AML-193 (cell line): ENCODE measurements around the gene IGFBP6.
"Not testable (repeated sequence)": the region's sequence is repeated elsewhere in the genome, so short reads cannot be mapped to it uniquely, and the experiment has no call there.

Source experiments
- DNase-seq, 2 experiments: peaks; one replicate each; lab custom pipeline; 2025; lab: John Stamatoyannopoulos, UW

The IGFBP6 gene

DNA sequence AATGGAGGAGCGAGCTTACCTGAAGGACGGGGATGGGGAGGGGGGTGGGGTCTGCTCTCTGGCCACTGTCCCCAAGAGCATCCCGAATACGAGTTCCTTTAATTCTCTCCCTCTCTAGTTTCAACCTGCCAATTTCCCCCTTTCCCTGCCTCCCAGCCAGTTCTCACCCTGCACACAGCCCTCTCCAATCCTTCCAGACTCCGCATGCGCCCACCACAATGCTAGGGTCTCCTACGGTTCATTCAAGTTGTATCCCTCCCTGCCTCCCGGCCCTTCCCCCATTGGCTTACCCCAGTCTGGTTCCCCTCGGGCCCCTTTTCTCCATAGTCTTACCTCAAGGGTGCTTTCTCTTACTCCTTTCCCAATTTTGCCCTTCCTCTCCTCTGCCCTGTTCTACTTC is 708 bp upstream of the IGFBP6 start:
- DNase-seq: no peak

DNA sequence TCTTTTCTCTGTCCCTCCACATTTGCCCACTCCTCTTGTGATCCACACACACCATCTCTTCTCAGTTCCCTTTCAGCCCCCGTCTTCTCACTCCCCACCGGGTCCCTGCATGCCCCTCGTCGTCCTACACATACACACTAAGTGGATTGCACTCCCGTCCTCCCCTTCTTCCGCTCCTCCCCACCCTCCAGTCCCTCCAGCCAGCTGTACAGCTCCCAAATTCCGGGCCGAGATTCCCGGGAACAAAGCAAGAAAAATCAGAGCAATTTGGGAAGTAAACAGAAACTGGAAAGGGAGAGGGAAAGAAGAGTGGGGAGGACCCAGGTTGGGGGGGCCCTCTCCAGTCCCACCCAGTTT is 282 bp upstream of the IGFBP6 start:
- DNase-seq: no peak

DNA sequence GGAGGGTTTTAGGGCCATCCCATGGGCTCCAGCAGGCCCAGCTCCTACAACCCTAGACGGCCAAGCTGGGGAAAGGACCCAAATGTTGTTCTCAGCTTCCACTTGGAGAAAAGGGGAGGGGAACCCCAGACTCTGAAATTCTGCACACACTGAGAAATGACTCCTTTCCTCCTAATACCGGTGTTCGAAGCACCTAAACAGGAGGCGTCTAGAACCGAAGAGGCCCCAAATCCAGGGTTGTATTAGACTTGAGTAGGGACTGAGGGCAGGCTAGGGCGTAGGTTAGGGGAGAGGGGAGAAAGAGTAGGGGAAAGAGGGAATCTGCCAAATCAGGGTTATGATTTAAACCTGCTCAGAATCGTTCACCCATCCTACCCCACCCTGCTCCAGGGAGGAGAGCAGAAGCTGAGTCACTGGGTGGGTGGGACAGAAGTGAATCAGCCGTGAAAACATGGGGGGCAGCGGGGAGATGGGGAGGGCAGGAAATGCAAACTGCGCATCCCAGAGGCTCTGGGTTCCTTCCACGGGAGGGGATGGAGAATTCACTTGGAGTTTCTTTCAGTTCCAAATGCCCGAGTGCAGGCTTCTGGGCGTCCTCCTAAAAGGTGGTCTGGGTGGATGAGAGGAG is 1.0 kb downstream of the IGFBP6 start:
- no peak for DNase-seq

DNA sequence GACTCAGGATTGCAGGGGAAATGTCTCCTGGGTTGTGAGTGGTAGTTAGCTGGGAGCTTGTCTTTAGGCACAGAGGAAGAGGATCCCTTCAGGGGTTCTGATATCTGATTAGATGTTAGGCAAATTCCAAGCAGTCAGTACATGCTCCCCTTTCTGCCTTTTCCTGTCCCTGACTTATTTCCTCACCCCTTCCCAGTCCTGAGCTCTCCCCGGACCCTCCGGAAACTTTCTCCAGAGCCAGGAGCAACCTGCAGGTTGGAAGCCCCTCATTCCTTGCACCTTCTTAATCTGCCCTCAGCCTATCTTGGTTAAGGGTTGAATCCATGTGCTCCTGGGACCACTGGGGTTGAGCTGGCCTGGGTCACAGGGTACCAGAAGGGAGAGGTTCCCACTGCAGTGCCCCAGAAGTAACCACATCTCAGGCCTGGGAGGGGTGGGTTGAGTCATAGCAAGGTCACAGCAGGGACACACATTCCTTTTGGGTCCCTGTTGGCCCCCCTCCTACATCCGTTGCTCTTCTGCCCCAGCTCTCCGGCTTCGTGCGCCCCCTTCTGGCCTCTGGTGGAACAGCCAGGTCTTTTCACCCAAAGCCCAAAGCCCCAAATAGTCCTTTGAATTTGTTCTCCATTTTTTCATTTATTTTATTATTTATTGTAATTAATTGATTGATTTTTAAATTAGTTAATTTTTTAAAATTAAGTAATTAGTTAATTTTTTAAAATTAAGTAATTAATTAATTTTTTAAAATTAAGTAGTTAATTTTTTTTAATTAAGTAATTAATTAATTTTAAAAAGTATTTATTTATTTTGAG is 1.8 kb downstream of the IGFBP6 start:
- DNase-seq: peak; percentile 76 to 79

DNA sequence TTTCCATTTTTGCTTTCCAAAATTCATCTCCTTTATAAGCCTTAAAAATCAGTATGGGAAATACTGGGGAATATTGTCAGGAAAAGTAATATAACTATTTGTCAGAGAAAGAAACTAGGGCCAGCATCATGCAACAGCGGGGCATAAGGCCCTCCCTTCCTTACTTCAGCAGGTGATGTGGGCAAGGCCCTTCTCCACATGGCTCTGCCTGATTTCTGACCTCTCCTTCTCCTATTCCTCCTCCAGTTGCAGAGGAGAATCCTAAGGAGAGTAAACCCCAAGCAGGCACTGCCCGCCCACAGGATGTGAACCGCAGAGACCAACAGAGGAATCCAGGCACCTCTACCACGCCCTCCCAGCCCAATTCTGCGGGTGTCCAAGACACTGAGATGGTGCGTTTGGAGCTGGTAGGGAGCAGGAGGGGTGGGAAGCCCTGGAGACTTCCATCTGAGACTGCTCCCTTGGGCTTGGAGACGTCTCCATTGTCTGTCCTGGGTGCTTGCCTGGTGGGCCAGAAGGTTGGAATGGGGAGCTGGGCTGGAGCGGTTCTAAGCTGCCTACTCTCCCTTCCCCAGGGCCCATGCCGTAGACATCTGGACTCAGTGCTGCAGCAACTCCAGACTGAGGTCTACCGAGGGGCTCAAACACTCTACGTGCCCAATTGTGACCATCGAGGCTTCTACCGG is 3.1 kb downstream of the IGFBP6 start:
- no peak for DNase-seq

DNA sequence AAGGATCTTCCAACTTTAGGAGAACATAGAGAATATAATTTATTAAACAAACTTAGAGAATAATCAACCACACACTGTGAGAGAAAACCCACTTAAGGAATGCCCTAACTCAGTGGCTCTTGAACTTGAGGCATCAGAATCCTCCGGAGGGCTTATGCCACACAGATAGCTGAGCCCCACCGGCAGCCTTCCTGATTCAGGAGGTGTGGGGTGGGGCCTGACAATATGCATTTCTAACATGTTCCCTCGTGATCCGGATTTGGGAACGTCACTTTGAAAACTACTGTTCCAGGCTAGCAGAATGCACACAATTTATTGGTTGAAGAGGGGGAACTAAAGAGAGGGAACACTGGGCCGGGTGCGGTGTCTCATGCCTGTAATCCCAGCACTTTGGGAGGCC is 3.8 kb downstream of the IGFBP6 start:
- DNase-seq: no peak

DNA sequence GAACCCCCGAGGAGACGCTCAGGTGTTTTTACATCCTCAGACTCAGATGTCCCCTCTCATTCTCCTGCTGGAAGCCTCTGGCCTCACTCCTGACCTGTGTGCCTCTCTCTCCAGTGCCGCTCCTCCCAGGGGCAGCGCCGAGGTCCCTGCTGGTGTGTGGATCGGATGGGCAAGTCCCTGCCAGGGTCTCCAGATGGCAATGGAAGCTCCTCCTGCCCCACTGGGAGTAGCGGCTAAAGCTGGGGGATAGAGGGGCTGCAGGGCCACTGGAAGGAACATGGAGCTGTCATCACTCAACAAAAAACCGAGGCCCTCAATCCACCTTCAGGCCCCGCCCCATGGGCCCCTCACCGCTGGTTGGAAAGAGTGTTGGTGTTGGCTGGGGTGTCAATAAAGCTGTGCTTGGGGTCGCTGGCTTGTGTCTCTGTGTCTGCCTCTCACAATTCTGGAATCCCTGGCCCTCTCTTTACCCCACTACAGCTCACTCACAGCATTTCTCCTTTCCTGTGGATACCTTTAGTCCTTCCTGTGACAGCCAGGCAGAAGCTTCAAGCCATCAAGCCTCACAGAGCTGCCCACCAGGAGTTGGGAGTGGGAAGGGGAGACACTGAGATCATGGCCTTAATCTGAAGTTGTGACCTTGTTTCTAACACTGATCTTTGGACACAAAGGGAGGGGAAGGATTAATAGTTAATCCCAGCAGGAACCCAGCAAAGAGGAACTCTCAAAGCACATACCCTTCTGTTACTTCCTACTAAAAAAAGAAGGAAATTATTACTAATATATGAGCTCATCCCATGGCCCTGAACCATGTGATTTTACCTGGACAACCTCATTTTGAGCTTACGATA is 4.7 kb downstream of the IGFBP6 start:
- DNase-seq: peak; percentile 41 to 49

DNA sequence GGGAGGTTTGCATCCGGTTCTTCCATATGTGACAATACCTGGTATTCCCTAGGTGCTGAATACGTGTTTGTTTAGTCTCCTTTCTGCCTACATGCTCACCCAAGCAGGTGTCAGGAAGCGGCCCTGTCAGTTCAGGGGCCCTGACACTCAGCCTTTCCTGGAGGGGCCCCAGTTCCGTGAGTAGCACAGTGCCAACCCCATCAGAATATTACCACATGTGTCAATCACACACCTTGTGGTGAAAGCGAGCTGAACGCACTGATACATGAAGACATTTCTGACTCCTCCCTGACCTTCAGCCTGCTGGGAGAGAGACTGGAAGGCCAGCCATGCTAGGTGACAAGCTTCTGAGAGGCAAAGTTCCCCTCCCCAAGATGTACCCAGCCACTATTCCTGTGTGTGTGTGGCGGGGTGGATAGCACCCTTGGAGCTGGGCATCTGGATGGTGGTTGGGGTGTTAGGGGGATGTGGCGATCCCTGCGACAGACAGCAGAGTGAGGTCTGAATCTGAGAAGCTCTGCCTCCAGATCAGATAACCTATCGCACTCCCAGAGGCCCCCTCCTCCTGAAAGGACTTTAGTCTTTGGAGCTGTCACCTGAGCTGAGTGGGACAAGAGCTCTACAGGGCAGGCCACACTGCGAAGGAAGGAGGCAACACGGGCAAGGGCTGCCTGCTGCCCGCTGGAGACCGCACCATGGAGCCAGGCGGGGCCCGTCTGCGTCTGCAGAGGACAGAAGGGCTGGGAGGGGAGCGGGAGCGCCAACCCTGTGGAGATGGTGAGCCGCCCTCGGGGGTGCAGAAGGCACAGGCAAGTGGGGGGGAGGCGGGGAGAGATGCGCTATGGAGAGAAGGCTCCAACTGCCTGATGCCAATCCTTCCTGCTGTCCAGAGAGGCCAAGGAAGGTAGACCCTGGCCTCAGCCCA is 5.7 kb downstream of the IGFBP6 start, which contains the start of gene SOAT2:
Gene SOAT2 (plus strand): TSS at position 604 of the 925 bp plus-strand sequence. CDS start 92 bp downstream, at position 696.
- DNase-seq: no peak

DNA sequence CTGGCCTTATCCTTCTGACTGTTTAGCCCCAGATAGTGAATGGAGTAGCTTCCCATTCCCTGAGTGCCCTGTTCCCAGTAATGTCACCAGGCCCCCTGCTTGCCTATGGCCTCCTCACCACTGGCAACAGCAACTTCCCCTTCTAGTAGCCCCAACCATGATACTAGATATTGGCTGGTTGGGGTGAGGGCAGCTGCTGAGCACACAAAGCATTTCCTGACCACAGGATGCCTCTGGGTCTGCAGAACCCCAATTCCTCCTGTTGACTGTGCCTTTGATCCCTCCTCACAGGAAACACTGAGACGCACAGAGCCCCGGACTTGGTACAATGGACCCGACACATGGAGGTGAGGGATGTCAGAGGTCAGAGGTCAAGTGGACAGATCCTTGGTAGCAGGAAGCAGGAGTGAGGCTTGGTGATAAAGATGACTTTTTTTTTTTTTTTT is 6.4 kb downstream of the IGFBP6 start:
- peak; percentile 74 to 89 for DNase-seq

DNA sequence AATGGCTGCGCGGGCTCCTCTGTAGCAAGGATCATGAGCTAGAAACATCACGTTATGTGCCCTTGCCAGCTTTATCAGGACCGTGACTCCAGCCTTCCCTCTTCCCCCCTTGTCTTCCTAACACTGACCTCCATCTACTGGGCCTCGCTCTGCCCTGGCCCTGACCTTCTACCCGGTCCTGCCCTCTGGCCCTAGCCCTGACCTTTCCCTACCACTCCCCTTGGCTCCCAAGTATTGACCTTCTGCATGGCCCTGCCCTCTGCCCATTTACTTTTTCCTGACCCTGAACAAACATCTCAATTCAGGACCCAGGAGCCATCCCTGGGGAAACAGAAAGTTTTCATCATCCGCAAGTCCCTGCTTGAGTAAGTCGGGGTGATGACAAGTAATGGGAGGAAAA is 7.8 kb downstream of the IGFBP6 start:
- no peak for DNase-seq

DNA sequence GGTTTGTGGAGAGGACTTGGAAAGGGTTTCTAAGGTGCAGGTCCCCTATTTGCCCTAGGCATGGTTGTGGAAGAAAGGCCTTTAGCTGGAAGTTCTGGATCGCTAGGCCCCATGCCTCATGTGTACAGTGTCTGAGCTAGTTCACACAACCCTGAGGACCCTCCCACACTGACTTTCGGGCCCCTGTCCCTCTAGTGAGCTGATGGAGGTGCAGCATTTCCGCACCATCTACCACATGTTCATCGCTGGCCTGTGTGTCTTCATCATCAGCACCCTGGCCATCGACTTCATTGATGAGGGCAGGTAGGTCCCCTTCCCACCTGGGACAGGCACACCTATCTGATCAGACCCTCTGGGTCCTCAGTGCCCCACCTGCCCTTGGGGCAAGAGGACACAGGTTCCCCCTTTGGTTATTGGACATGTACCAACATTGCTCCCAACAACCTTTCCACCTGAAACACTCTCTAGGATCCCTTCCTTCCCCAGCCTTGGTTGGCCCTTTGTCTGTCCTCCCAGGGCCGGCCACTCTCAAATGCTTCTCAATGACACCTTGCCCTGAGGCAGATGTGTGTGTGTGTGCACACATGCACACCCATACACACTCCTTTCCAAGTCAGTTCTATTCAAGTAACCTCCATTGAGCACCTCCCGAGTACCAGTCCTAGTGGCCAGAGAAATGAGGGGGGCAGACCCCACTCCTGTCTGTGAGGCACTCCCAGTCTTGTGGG is 8.4 kb downstream of the IGFBP6 start:
- DNase-seq: no peak

DNA sequence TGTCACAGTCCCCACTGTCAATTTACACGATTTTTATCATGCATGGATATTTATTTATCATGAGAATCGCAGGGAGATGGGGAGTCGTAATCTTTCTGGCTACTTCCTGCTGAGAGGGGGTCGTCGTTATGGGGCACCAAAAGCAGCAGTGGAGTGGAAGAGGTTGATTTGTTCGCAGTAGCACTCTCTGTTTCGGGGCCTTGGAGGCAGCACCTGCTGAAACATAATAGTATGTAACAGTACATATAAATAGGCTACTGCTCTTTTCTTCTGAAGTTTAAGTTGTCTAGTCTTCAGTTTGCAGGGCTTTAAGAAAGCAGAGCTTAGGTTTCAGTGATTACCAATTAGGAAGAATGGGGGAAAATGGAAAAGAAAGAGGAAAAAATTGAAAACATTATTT is 9.7 kb downstream of the IGFBP6 start:
- no peak for DNase-seq

DNA sequence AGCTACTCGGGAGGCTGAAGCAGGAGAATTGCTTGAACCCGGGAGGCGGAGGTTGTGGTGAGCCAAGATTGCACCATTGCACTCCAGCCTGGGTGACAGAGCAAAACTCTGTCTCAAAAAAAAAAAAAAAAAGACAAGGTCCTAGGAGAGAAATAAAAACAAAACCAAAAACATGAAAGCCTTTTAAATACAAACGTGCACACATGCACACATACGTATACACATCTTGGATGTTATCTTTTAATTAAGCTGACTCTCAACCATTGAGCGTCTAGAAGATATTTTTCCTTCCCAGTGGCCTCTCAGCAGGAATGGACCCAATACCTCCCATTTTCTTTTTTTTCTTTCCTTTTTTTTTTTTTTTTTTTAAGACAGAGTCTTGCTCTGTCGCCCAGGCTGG is 15.0 kb downstream of the IGFBP6 start:
- not testable (repeated sequence) for DNase-seq

DNA sequence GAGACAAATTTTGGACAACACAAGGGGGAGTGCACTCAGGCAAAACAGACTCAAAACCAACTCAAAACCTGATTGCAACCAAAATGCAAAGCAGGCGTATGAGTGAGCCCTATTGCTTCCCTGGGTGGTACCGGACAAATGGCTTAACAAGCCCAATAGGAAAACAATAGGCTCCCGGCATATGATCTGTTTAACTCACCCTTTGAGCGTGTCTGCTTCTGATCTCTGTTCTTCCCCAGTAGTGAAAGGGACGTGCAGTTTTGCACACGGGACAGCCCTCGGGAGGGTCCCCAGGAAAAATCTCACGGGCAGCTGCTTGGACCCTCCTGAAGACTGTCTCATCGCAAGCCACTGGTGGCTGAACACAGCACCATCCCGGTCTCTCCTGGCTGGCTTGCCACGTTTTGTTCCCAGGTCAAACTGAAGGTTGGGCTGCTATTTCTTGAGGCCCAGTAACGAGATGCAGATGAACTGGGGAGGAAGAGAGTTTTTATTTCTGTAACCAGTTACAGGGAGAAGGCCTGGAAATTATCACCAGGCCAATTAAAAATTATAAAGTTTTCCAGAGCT is 15.8 kb downstream of the IGFBP6 start:
- no peak for DNase-seq

DNA sequence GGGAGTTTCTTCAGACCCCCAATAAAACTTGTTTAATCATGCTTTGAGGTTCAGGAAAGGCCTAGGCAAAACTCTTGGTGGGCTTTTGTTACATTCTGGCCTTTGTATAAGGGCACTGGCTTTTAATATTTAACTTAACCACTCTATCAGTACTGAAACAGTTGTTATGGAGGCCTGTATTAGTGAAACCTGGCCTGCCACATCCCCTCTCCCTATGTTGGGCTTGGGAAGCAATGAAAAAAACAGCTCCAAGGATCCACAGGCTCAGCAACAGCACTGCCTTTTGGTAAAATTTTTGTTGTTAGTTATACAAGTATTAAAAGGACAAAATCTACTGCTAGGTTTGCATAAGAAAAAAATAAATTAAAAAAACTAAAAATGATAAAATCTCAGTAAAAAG is 16.5 kb downstream of the IGFBP6 start:
- DNase-seq: no peak

DNA sequence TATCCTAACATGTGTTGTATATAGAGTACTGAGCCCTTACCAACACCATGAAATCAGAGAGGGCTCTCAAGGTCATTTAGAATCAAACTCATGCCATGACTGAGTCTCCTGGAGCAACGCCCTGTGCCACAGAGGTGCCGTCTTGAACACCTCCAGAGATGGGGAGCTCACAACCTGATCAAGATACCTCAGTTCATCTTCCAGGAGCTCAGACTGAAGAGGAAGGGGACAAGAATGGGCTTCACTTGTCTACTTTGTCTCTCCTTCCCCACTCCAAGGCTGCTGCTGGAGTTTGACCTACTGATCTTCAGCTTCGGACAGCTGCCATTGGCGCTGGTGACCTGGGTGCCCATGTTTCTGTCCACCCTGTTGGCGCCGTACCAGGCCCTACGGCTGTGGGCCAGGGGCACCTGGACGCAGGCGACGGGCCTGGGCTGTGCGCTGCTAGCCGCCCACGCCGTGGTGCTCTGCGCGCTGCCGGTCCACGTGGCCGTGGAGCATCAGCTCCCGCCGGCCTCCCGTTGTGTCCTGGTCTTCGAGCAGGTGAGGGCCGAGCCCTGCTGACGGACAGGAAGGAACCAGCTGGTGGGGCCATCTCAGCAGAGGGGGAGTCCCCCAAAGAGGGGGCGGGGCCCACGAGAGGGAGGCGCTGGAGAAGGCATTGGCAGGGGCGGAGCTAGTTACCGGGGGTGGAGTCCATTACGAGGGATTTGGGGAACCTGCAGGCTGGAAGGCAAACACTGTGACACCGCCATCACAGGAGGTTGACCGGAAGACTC is 17.8 kb downstream of the IGFBP6 start:
- no peak for DNase-seq

DNA sequence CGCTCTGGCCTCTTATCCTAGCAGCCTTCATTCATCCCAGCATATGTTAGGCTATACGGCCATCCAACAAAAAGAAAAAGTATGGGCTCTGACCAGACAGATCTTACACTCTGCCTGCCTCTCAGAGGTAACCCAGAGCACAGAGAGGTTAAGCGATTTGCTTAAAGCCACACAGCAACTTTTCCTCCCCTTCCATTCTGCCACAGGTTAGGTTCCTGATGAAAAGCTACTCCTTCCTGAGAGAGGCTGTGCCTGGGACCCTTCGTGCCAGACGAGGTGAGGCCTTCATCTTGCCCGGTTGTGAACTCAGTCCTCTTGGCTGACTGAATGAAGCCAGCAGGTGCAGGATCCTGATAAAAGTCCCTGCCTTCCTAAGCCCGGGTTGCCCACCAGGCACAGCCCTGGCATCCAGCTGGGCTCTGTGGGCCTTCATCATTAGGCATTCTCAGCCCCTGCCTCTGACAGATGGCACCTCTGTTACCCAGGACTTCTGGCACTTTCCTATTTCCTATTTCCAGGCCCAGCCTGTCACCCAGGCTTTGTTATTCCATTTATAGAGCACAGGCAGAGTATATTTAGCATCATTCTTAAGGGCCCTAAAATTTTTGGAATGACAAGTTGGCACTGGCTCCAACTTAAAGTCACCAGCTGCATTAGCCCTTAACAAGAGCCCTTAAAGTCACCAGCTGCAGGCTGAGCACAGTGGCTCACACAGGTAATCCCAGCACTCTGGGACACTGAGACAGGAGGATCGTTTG is 18.6 kb downstream of the IGFBP6 start:
- DNase-seq: no peak

DNA sequence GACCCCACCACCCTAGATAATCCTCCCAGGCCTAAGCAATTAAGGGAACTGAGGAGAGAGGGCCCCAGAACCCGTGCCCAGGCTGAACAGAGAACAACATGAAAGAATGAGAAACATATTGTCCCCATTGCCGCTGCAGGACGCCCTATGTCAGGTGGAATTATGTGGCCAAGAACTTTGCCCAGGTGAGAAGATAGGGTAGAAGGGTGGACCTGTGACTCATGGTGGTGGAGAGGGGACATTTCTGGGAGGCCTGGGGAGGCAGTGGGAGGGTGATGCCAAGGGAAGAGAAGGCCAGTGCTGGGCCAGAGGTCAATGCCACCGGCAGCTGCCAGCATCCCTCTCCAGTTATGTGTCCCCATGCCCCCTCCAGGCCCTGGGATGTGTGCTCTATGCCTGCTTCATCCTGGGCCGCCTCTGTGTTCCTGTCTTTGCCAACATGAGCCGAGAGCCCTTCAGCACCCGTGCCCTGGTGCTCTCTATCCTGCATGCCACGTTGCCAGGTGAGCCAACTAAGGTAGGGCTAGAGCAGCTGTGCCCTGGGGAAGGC is 21.4 kb downstream of the IGFBP6 start:
- DNase-seq: no peak
